ENCODE data around the gene SUSD3.

- TF ChIP-seq CTCF (IDR thresholded peaks at IDR 0.05) (no peak), ATF3 (CRISPR knock-in tag; conservative IDR thresholded peaks at IDR 0.05) (no peak), MAX (CRISPR knock-in tag; IDR thresholded peaks at IDR 0.05) (no peak), ZNF396 (CRISPR knock-in tag; IDR thresholded peaks at IDR 0.05; ENCODE audit: borderline replicate concordance) (no peak), SMAD4 (CRISPR knock-in tag; IDR thresholded peaks at IDR 0.05) (no peak), PRDM15 (CRISPR knock-in tag; IDR thresholded peaks at IDR 0.05) (no peak), NFE2L1 (CRISPR knock-in tag; IDR thresholded peaks at IDR 0.05) (no peak)
Observed at GRCh38 chr9:93025736-93026135, 32.8 kb upstream of the SUSD3 start.
